ENCODE measurements around the gene UGT3A2. TPM values are rescaled to one million over a fixed set of nuclear protein-coding genes. Genes with fewer than 3 reads are reported as not detected.

Gene UGT3A2
- polyA plus RNA-seq, 1 of the 3 experiments (the other 2 are of a cell fraction): 0.05 TPM

GRCh38 chr5:36028816-36029465 lies 37.7 kb downstream of the UGT3A2 start (continued):
- TF ChIP-seq RCOR1 (IDR thresholded peaks at IDR 0.05; ENCODE audit: low read length) (no peak), SIN3A (IDR thresholded peaks at IDR 0.05; ENCODE audit: borderline replicate concordance, low read depth, low read length) (no peak), MEF2A (IDR thresholded peaks at IDR 0.05; ENCODE audit: borderline replicate concordance, low read depth) (no peak), MXI1 (IDR thresholded peaks at IDR 0.05; ENCODE audit: low read depth, low read length) (no peak)

DNA sequence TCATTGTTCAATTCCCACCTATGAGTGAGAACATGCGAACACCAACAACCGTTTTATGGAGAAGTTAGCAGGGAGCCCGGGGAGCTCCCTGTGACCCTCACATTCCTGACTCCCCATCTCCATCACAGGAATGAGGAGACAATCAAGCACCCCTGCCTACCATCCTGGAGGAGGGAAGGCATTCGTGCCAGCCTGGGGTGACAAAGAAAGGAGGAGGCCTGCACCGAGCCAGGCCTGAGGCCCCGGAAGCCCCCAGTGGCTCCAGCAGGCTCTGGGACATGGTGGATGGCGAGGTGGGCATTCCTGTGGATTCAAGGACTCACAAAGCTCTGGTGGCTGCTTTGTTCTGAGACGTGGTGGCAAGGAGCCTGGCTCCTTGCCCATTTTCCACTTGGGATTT lies 39.0 kb downstream of the UGT3A2 start:
- ChIA-PET CTCF (no interaction called here), POLR2A (no interaction called here)
- Histone ChIP-seq H3K9me2 (no peaks in the 10 kb centered on the region), H3K4me3 (ENCODE audit: low read depth in 2 of 2, low read length in 1 of 2) (no peak overlapping the region), H3K4me1 (ENCODE audit: control insufficient read depth in 1 of 2, insufficient read depth in 2 of 2, low read depth in 1 of 2, low read length in 1 of 2) (peaks cover 0 to 20% of the 10 kb centered on the region in 2 experiments; a peak in 1 of 4 replicates), H3K27ac (ENCODE audit: low read depth in 2 of 2, low read length in 1 of 2) (no peak overlapping the region), H3K79me2 (ENCODE audit: insufficient read depth) (no peaks in the 10 kb centered on the region), H3K9ac (no peak overlapping the region), H3K36me3 (replicated peaks in 1 of 2; ENCODE audit: control insufficient read depth in 1 of 2, insufficient read depth in 2 of 2, low read length in 1 of 2) (no peaks in the 10 kb centered on the region), H4K20me1 (ENCODE audit: insufficient read depth) (no peaks in the 10 kb centered on the region), H3K27me3 (ENCODE audit: insufficient read depth) (no peaks in the 10 kb centered on the region), H2AFZ (ENCODE audit: low read depth) (no peak overlapping the region), H3K9me3 (no peaks in the 10 kb centered on the region), H3K4me2 (no peak overlapping the region), H3F3A (replicated peaks; ENCODE audit: insufficient read depth) (no peaks in the 10 kb centered on the region)
- WGBS (ENCODE audit: low lambda C conversion rate): 37% methylated on average over 8 of the region's 8 CpGs
- no peak for DNase-seq
- TF ChIP-seq CHD2 (IDR thresholded peaks at IDR 0.05; ENCODE audit: low read length, partially characterized antibody) (no peak), TEAD4 (IDR thresholded peaks at IDR 0.05; ENCODE audit: borderline replicate concordance, insufficient read depth) (no peak), IRF3 (IDR thresholded peaks at IDR 0.05; ENCODE audit: low read depth, low read length) (no peak), MXI1 (IDR thresholded peaks at IDR 0.05; ENCODE audit: low read depth, low read length) (no peak), SMC3 (IDR thresholded peaks at IDR 0.05; ENCODE audit: low read depth, low read length) (no peak), FOXM1 (IDR thresholded peaks at IDR 0.05; ENCODE audit: low read depth) (no peak), RCOR1 (IDR thresholded peaks at IDR 0.05; ENCODE audit: low read length) (no peak), NRF1 (IDR thresholded peaks at IDR 0.05; ENCODE audit: low read depth, low read length) (no peak), RAD21 (IDR thresholded peaks at IDR 0.05; ENCODE audit: low read length) (no peak), JUND (IDR thresholded peaks at IDR 0.05) (no peak), FOSL2 (IDR thresholded peaks at IDR 0.05; ENCODE audit: borderline replicate concordance, low read depth) (no peak), EZH2phosphoT487 (IDR thresholded peaks at IDR 0.05; ENCODE audit: borderline replicate concordance, low read depth) (no peak), FOXJ3 (CRISPR knock-in tag; IDR thresholded peaks at IDR 0.05) (no peak), SIN3A (IDR thresholded peaks at IDR 0.05; ENCODE audit: borderline replicate concordance, low read depth, low read length) (no peak)
